B cell (primary cell): ENCODE results near the gene CTSA. TPM values are rescaled to one million over a fixed set of nuclear protein-coding genes. Genes with fewer than 3 reads are reported as not detected.

Experiments used
- ATAC-seq: fragments of 200-7000 bp; cut with Tn5 transposase; one replicate; pipeline ENCODE4 v1.10.0; 2021; ENCODE audit warnings: low read depth, mild to moderate bottlenecking, moderate number of reproducible peaks, moderate library complexity
- CTCF ChIA-PET: fragments of 350-600 bp; sonication (Branson Sonifier 250); formaldehyde crosslinking; loops from one replicate; lab custom pipeline; 2021; ENCODE audit warnings: antibody characterized with exemption, inconsistent platforms; lab: Charles Lee
- POLR2A ChIA-PET: fragments of 350-600 bp; sonication (Branson Sonifier 250); formaldehyde crosslinking; loops from one replicate; lab custom pipeline; 2021; ENCODE audit warnings: antibody characterized with exemption; lab: Charles Lee
- DNase-seq: peaks from one replicate; pipeline ENCODE4 v3.0.0; 2013
- H2AFZ ChIP-seq: 2 replicates; pipeline ENCODE4 v1.6.1; 2012; ENCODE audit warnings: mild to moderate bottlenecking, low read depth, low read length; ENCODE audit not compliant: insufficient read depth, poor library complexity, severe bottlenecking
- H3K27ac ChIP-seq, 2 donors: 1 replicate in 1 of 2; 2 replicates in 1 of 2; pipeline ENCODE4 v1.5.1; 2012 to 2013; ENCODE audit warnings: low read length in 2 of 2, mild to moderate bottlenecking in 2 of 2, moderate library complexity in 1 of 2
- H3K27me3 ChIP-seq, 4 experiments: fragments of 200-600 bp in 1 of 4; sonication (generic) in 1 of 4; replicated peaks in 1 of 4; 1 replicate in 2 of 4; 2 replicates in 2 of 4; pipeline versions ENCODE4 v1.6.1 to v1.7.0; 2013 to 2016; ENCODE audit warnings: low read length in 3 of 4, mild to moderate bottlenecking in 2 of 4, mixed read lengths in 1 of 4, moderate library complexity in 1 of 4; ENCODE audit not compliant: insufficient read depth in 4 of 4, control insufficient read depth in 3 of 4; ENCODE audit errors: control extremely low read depth in 1 of 4
- H3K36me3 ChIP-seq, 2 experiments: replicated peaks in 1 of 2; 1 replicate in 1 of 2; 2 replicates in 1 of 2; pipeline versions ENCODE4 v1.6.1 to v1.7.1; 2013; ENCODE audit warnings: low read length in 1 of 2; ENCODE audit not compliant: insufficient read depth in 2 of 2, control insufficient read depth in 1 of 2; ENCODE audit errors: control extremely low read depth in 1 of 2, extremely low read depth in 1 of 2
- H3K4me1 ChIP-seq, 2 donors: fragments of 200-600 bp in 1 of 2; sonication (generic) in 1 of 2; 1 replicate in 1 of 2; 2 replicates in 1 of 2; pipeline versions ENCODE4 v1.5.1 to v1.6.1; 2013 to 2017; ENCODE audit warnings: low read length in 2 of 2; ENCODE audit not compliant: control insufficient read depth in 2 of 2, insufficient read depth in 2 of 2
- H3K4me2 ChIP-seq: replicated peaks from 2 replicates; pipeline ENCODE3; 2012; ENCODE audit warnings: mild to moderate bottlenecking, low read depth, low read length; ENCODE audit not compliant: poor library complexity, severe bottlenecking
- H3K4me3 ChIP-seq, 5 experiments: fragments of 200-600 bp in 1 of 5; sonication (generic) in 1 of 5; 1 replicate in 3 of 5; 2 replicates in 2 of 5; pipeline versions ENCODE4 v1.5.1 to v1.7.0; 2011 to 2016; ENCODE audit warnings: low read length in 4 of 5, mild to moderate bottlenecking in 4 of 5, low read depth in 2 of 5, control low read depth in 1 of 5, moderate library complexity in 1 of 5; ENCODE audit not compliant: insufficient read depth in 1 of 5; ENCODE audit errors: control extremely low read depth in 1 of 5, extremely low read depth in 1 of 5
- H3K79me2 ChIP-seq: fragments of 200-600 bp; sonication (generic); one replicate; pipeline ENCODE4 v1.6.0; 2016; ENCODE audit warnings: low read length; ENCODE audit not compliant: control insufficient read depth, insufficient read depth
- H3K9ac ChIP-seq: fragments of 200-600 bp; sonication (generic); 2 replicates; pipeline ENCODE4 v1.6.1; 2017; ENCODE audit warnings: mild to moderate bottlenecking, low read length, moderate library complexity
- H3K9me3 ChIP-seq, 3 donors: one replicate each; pipeline versions ENCODE4 v1.6.1 to v1.7.1; 2013; ENCODE audit warnings: low read length in 2 of 3; ENCODE audit not compliant: control insufficient read depth in 2 of 3, insufficient read depth in 1 of 3; ENCODE audit errors: control extremely low read depth in 1 of 3
- H4K20me1 ChIP-seq: 2 replicates; pipeline ENCODE4 v1.6.0; 2012; ENCODE audit warnings: mild to moderate bottlenecking, low read length; ENCODE audit not compliant: insufficient read depth, control insufficient read depth, poor library complexity, severe bottlenecking
- H3K27ac Mint-ChIP-seq: one replicate; pipeline ENCODE4 v1.8.0; 2021; ENCODE audit warnings: mixed read lengths
- H3K27me3 Mint-ChIP-seq: one replicate; pipeline ENCODE4 v1.8.0; 2021; ENCODE audit warnings: mixed read lengths
- H3K4me1 Mint-ChIP-seq: one replicate; pipeline ENCODE4 v1.8.0; 2021; ENCODE audit warnings: mixed read lengths
- H3K4me3 Mint-ChIP-seq: one replicate; pipeline ENCODE4 v1.8.0; 2021; ENCODE audit warnings: mixed read lengths
- H3K9me3 Mint-ChIP-seq: one replicate; pipeline ENCODE4 v1.8.0; 2022; ENCODE audit warnings: mixed read lengths; ENCODE audit not compliant: insufficient read depth
- EZH2 ChIP-seq: IDR thresholded peaks from 2 replicates; pipeline ENCODE4 v1.6.1; 2012; ENCODE audit warnings: borderline replicate concordance, low read depth, mild to moderate bottlenecking, moderate library complexity, low read length; ENCODE audit not compliant: insufficient read depth, poor library complexity, severe bottlenecking
- WGBS: methylation state at CpG from one replicate; pipeline ENCODE4 v1.1.5; 2013; ENCODE audit warnings: missing lambda C conversion rate; ENCODE audit not compliant: insufficient coverage; 5-methylcytosine and 5-hydroxymethylcytosine counted together
- intact Hi-C: fragments of 100-400 bp; cut with micrococcal nuclease; formaldehyde crosslinking; loops from one replicate; pipeline ENCODE4 v1.10.0; 2022
- polyA plus RNA-seq: library from polyadenylated mRNA; depleted of rRNA; stranded (reverse); fragments of >200 nt; gene quantifications from 2 replicates; pipeline ENCODE4 v1.2.3, GENCODE V29; 2012
- total RNA-seq, 2 donors: library from RNA; stranded (reverse); fragments of 120-200 nt in 1 of 2; gene quantifications; 1 replicate in 1 of 2; 2 replicates in 1 of 2; pipeline versions ENCODE4 v1.2.3 to v1.2.4, GENCODE V29; 2013 to 2022
- TF ChIP-seq, protein P1 (sequence below): fragments of 200-600 bp; IDR thresholded peaks from one replicate; pipeline ENCODE4 v1.8.0; 2022; ENCODE audit warnings: antibody characterized with exemption, mild to moderate bottlenecking

Gene CTSA
- total and polyA plus RNA-seq, 2 donors (not counting 1 experiment from before 2014, with no cell fraction given) = 100 to 107 TPM

DNA sequence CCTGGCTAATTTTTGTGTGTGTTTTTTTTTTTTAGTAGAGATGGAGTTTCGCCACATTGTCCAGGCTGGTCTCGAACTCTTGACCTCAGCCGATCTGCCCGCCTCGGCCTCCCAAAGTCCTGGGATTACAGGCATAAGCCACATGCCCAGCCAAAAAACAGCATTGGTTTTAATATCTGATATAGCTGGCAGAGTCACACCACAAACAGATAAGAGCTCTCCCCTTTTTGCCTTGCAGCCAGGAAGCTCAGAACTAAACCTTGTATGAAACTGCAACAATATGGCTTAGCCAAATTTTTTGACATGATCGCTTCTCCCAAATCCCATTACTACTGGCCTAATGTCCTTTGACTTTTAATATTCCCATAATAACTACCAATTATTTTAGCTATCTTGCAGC is 38.8 kb upstream of the CTSA start:
- peaks cover 52% of the 10 kb centered on the region for H3K79me2 ChIP-seq
- H3K9me3 Mint-ChIP-seq = no peaks in the 10 kb centered on the region
- no peaks in the 10 kb centered on the region for H3K9me3 ChIP-seq
- H3K9ac ChIP-seq = no peak overlapping the region
- POLR2A ChIA-PET = no interaction called here
- no peak for ATAC-seq
- no peak overlapping the region for H2AFZ ChIP-seq
- no peak overlapping the region for H3K4me2 ChIP-seq
- no peaks in the 10 kb centered on the region for H3K27me3 ChIP-seq
- H3K27me3 Mint-ChIP-seq = no peaks in the 10 kb centered on the region
- WGBS = 100% methylated on average over 4 of the region's 6 CpGs
- H3K4me1 Mint-ChIP-seq = peaks cover 20% of the 10 kb centered on the region
- DNase-seq = no peak
- CTCF ChIA-PET = interaction anchor here (1.8 kb wide), 1 partner anchor 54 kb away, joined by 3 read pairs; no protein-coding TSS in a partner anchor
- H4K20me1 ChIP-seq = no peaks in the 10 kb centered on the region
- peaks cover 11 to 19% of the 10 kb centered on the region in 2 donors for H3K4me1 ChIP-seq
- H3K4me3 Mint-ChIP-seq = no peak overlapping the region
- no peak for TF ChIP-seq EZH2
- TF ChIP-seq, protein P1, sequence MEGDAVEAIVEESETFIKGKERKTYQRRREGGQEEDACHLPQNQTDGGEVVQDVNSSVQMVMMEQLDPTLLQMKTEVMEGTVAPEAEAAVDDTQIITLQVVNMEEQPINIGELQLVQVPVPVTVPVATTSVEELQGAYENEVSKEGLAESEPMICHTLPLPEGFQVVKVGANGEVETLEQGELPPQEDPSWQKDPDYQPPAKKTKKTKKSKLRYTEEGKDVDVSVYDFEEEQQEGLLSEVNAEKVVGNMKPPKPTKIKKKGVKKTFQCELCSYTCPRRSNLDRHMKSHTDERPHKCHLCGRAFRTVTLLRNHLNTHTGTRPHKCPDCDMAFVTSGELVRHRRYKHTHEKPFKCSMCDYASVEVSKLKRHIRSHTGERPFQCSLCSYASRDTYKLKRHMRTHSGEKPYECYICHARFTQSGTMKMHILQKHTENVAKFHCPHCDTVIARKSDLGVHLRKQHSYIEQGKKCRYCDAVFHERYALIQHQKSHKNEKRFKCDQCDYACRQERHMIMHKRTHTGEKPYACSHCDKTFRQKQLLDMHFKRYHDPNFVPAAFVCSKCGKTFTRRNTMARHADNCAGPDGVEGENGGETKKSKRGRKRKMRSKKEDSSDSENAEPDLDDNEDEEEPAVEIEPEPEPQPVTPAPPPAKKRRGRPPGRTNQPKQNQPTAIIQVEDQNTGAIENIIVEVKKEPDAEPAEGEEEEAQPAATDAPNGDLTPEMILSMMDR = no peak
- intact Hi-C loops = no loop called here
- no peak overlapping the region for H3K27ac Mint-ChIP-seq
- H3K4me3 ChIP-seq = no peak overlapping the region
- no peak overlapping the region for H3K27ac ChIP-seq
- peaks cover 0 to 47% of the 10 kb centered on the region in 2 experiments for H3K36me3 ChIP-seq

DNA sequence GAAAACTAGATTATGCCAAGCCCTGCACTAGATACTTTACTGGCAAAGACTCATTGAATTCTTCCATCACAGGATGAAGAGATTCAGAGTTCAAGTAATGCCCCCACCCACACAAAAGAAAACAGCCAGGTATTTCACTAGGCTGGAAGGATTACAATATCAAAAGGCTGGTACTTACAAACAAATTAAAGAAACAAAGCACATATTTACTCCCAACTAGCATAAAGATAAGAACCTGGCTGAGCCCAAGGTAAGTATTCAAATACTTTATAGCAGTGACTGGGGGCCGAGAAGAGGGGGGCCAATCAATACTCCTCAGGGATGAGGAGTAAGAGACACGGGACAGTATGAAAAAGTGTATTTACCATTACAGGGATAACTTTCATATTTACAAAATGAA is 37.7 kb upstream of the CTSA start:
- no peak for DNase-seq
- Histone ChIP-seq H3K4me1 (peaks cover 17 to 29% of the 10 kb centered on the region in 2 donors), H3K4me2 (no peak overlapping the region), H3K9me3 (peaks cover 0 to 3% (median 0%) of the 10 kb centered on the region in 3 donors), H3K9ac (no peak overlapping the region), H3K27ac (no peak overlapping the region), H2AFZ (no peak overlapping the region), H3K36me3 (peaks cover 0 to 40% of the 10 kb centered on the region in 2 experiments), H3K4me3 (no peak overlapping the region), H4K20me1 (no peaks in the 10 kb centered on the region), H3K79me2 (peaks cover 61% of the 10 kb centered on the region), H3K27me3 (no peaks in the 10 kb centered on the region)
- Mint-ChIP-seq H3K9me3 (no peaks in the 10 kb centered on the region), H3K27me3 (no peaks in the 10 kb centered on the region), H3K4me1 (peaks cover 30% of the 10 kb centered on the region), H3K27ac (no peak overlapping the region), H3K4me3 (no peak overlapping the region)
- WGBS = no CpG with 5 or more reads among the region's 2 CpGs
- no peak for TF ChIP-seq EZH2
- TF ChIP-seq, protein P1 = no peak
- no peak for ATAC-seq
- ChIA-PET POLR2A (no interaction called here), CTCF (interaction anchor here (1.8 kb wide), 1 partner anchor 55 kb away, joined by 3 read pairs; no protein-coding TSS in a partner anchor)
- intact Hi-C loops = no loop called here
